ENCODE data around the gene COL4A2. TPM values are rescaled to one million over a fixed set of nuclear protein-coding genes. Genes with fewer than 3 reads are reported as not detected.

The COL4A2 gene
- total RNA-seq, 6 experiments from 2014 or later, result 8.4 to 65.8 (median 42.5) TPM

GRCh38 chr13:110492679-110493593 is 185.9 kb downstream of the COL4A2 start:
- no peaks in the 10 kb centered on the region for H3K9me3 ChIP-seq
- DNase-seq (peak in 1 of 3 donors; percentile 37), ATAC-seq (no peak)
- no peak overlapping the region for H3K27ac ChIP-seq
- H3K4me1 ChIP-seq, result no peaks in the 10 kb centered on the region
- intact Hi-C loops (cut with DNase I), result no loop called here
- no peaks in the 10 kb centered on the region for H3K36me3 ChIP-seq
- 91% methylated on average over 14 of the region's 30 CpGs for WGBS (ENCODE audit: insufficient coverage, low coverage, low lambda C conversion rate, missing lambda C conversion rate)
- H3K27me3 ChIP-seq, result no peaks in the 10 kb centered on the region
- TF ChIP-seq CTCF (IDR thresholded peaks at IDR 0.05), result no peak
- TF ChIP-seq POLR2A (IDR thresholded peaks at IDR 0.05), result no peak
- no peak overlapping the region for H3K4me3 ChIP-seq

GRCh38 chr13:110493613-110494012 is 186.5 kb downstream of the COL4A2 start:
- intact Hi-C loops (cut with DNase I), result no loop called here
- no peaks in the 10 kb centered on the region for H3K4me1 ChIP-seq
- WGBS (ENCODE audit: insufficient coverage, low coverage, low lambda C conversion rate, missing lambda C conversion rate), result no CpG with 5 or more reads among the region's 9 CpGs
- DNase-seq (peak in 1 of 3 donors; percentile 24), ATAC-seq (no peak)
- no peaks in the 10 kb centered on the region for H3K9me3 ChIP-seq
- TF ChIP-seq CTCF (IDR thresholded peaks at IDR 0.05) (no peak), POLR2A (IDR thresholded peaks at IDR 0.05) (no peak)
- H3K36me3 ChIP-seq, result no peaks in the 10 kb centered on the region
- H3K27ac ChIP-seq, result no peak overlapping the region
- H3K27me3 ChIP-seq, result no peaks in the 10 kb centered on the region
- H3K4me3 ChIP-seq, result no peak overlapping the region

GRCh38 chr13:110495376-110495775 is 188.3 kb downstream of the COL4A2 start:
- DNase-seq (no peak), ATAC-seq (no peak)
- intact Hi-C loops (cut with DNase I), result no loop called here
- Histone ChIP-seq H3K36me3 (no peaks in the 10 kb centered on the region), H3K27ac (no peak overlapping the region), H3K4me1 (peaks cover 0 to 3% (median 0%) of the 10 kb centered on the region in 4 donors), H3K27me3 (no peaks in the 10 kb centered on the region), H3K9me3 (no peaks in the 10 kb centered on the region), H3K4me3 (no peak overlapping the region)
- WGBS (ENCODE audit: insufficient coverage, low coverage, low lambda C conversion rate, missing lambda C conversion rate), result no CpG with 5 or more reads among the region's 3 CpGs
- TF ChIP-seq CTCF (IDR thresholded peaks at IDR 0.05) (no peak), POLR2A (IDR thresholded peaks at IDR 0.05) (no peak)

- H3K9me3 ChIP-seq, result no peaks in the 10 kb centered on the region
- WGBS (ENCODE audit: insufficient coverage, low coverage, low lambda C conversion rate, missing lambda C conversion rate), result no CpG with 5 or more reads among the region's 3 CpGs
- H3K4me1 ChIP-seq, result peaks cover 0 to 6% (median 0%) of the 10 kb centered on the region in 4 donors
- H3K27me3 ChIP-seq, result no peaks in the 10 kb centered on the region
- H3K4me3 ChIP-seq, result no peak overlapping the region
- no peak for ATAC-seq
- TF ChIP-seq POLR2A (IDR thresholded peaks at IDR 0.05) (no peak), CTCF (IDR thresholded peaks at IDR 0.05) (no peak)
- no peaks in the 10 kb centered on the region for H3K36me3 ChIP-seq
- DNase-seq, result no peak
- intact Hi-C loops (cut with DNase I), result no loop called here
- H3K27ac ChIP-seq, result no peak overlapping the region
These were observed 188.8 kb downstream of the COL4A2 start for GRCh38 chr13:110495881-110496280.

All from right lobe of liver (tissue), 6 donors.